Common myeloid progenitor, CD34-positive (primary cell): ENCODE results near the gene FDX2.

ENCODE experiments used
- CTCF ChIA-PET: fragments of 350-600 bp; sonication (Branson Sonifier 250); formaldehyde crosslinking; loops from one replicate; lab custom pipeline; 2021; ENCODE audit warnings: antibody characterized with exemption; lab: Charles Lee
- POLR2A ChIA-PET: fragments of 350-600 bp; sonication (Branson Sonifier 250); formaldehyde crosslinking; loops from one replicate; lab custom pipeline; 2021; ENCODE audit warnings: antibody characterized with exemption; lab: Charles Lee
- DNase-seq, 3 donors: peaks; one replicate each; pipeline versions ENCODE4 v3.0.0 to v3.0.0-alpha.2; 2013
- H3K27ac ChIP-seq, 2 experiments: 1 replicate in 1 of 2; 2 replicates in 1 of 2; pipeline ENCODE4 v1.7.0; 2013; ENCODE audit warnings: inconsistent platforms in 2 of 2, low read length in 2 of 2, mild to moderate bottlenecking in 2 of 2, low read depth in 1 of 2, moderate library complexity in 1 of 2; ENCODE audit not compliant: severe bottlenecking in 2 of 2, insufficient read depth in 1 of 2, poor library complexity in 1 of 2
- H3K27me3 ChIP-seq, 5 experiments: replicated peaks in 2 of 5; 1 replicate in 3 of 5; 2 replicates in 2 of 5; pipeline versions ENCODE4 v1.6.1 to v1.7.0; 2013; ENCODE audit warnings: low read length in 4 of 5, mild to moderate bottlenecking in 2 of 5, moderate library complexity in 2 of 5, inconsistent platforms in 1 of 5; ENCODE audit not compliant: insufficient read depth in 5 of 5, control insufficient read depth in 4 of 5
- H3K36me3 ChIP-seq, 4 experiments: 1 replicate in 2 of 4; 2 replicates in 2 of 4; pipeline versions ENCODE4 v1.6.1 to v1.7.0; 2013; ENCODE audit warnings: low read length in 3 of 4, control low read depth in 1 of 4, mild to moderate bottlenecking in 1 of 4; ENCODE audit not compliant: control insufficient read depth in 4 of 4, insufficient read depth in 4 of 4
- H3K4me1 ChIP-seq, 4 experiments: 1 replicate in 3 of 4; 2 replicates in 1 of 4; pipeline versions ENCODE4 v1.6.1 to v1.7.1; 2013; ENCODE audit warnings: low read length in 3 of 4, mild to moderate bottlenecking in 3 of 4, control low read depth in 1 of 4, inconsistent platforms in 1 of 4, moderate library complexity in 1 of 4; ENCODE audit not compliant: control insufficient read depth in 4 of 4, insufficient read depth in 4 of 4; ENCODE audit errors: control extremely low read depth in 1 of 4
- H3K4me3 ChIP-seq, 7 experiments: 1 replicate in 4 of 7; 2 replicates in 3 of 7; pipeline versions ENCODE4 v1.5.1 to v1.7.0; 2013; ENCODE audit warnings: mild to moderate bottlenecking in 7 of 7, low read length in 6 of 7, moderate library complexity in 6 of 7, inconsistent platforms in 2 of 7, low read depth in 2 of 7, control low read depth in 1 of 7; ENCODE audit not compliant: insufficient read depth in 4 of 7, control insufficient read depth in 1 of 7; ENCODE audit errors: extremely low read depth in 1 of 7
- H3K9me3 ChIP-seq, 5 experiments: 1 replicate in 4 of 5; 2 replicates in 1 of 5; pipeline versions ENCODE4 v1.6.1 to v1.7.1; 2013; ENCODE audit warnings: low read length in 4 of 5, mild to moderate bottlenecking in 2 of 5, inconsistent platforms in 1 of 5, low read depth in 1 of 5, moderate library complexity in 1 of 5; ENCODE audit not compliant: control insufficient read depth in 4 of 5, insufficient read depth in 2 of 5; ENCODE audit errors: control extremely low read depth in 1 of 5
- WGBS: methylation state at CpG from one replicate; pipeline ENCODE4 v1.1.5; 2013; ENCODE audit not compliant: insufficient coverage; 5-methylcytosine and 5-hydroxymethylcytosine counted together

The FDX2 gene

DNA sequence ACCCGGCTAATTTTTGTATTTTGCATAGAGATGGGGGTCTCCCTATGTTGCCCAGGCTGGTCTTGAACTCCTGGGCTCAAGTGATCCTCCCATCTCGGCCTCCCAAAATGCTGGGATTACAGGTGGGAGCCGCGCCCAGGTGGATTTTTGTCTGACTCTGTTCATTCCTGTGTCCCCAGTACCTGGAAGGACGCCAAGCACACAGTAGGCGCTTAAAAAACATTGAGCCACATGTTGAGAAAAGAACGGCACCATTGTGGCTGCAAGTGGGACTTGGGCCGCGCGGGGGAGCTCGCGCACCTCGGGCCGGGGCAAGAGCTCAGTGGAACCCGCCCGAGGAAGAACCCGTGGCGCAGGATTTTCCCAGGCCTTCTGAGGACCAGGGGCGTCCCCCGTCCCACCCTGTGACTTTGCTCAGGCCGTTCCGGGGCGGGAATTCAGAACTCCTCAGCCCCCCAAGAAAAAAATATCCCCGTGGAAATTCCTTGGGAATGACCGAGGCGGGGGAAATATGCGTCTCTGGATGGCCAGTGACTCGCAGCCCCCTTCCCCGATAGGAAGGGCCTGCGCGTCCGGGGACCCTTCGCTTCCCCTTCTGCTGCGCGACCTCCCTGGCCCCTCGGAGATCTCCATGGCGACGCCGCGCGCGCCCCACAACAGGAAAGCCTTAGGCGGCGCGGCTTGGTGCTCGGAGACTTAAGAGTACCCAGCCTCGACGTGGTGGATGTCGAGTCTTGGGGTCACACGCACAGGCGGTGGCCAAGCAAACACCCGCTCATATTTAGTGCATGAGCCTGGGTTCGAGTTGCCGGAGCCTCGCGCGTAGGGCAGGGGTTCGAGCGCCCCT lies 46.3 kb downstream of the FDX2 start:
- 3% methylated on average over 54 of the region's 59 CpGs for WGBS
- Histone ChIP-seq H3K9me3 (no peaks in the 10 kb centered on the region), H3K27me3 (no peaks in the 10 kb centered on the region), H3K4me1 (peaks cover 0 to 35% (median 28%) of the 10 kb centered on the region in 4 experiments), H3K4me3 (peak overlapping the region in 6 of 7 experiments; percentile 25 to 73 (median 61)), H3K27ac (peak overlapping the region in 1 of 2 experiments; percentile 83), H3K36me3 (peaks cover 0 to under 1% (median 0%) of the 10 kb centered on the region in 4 experiments)
- DNase-seq = peak; percentile 84 to 94 (median 91)
- CTCF ChIA-PET = interaction anchor here (1.0 to 20.1 kb wide), 18 partner anchors 9 to 338 kb away, joined by 3 to 542 read pairs (median 6); partner anchors contain the start of genes CDC37, ICAM4, ICAM5 and TYK2
- POLR2A ChIA-PET = interaction anchor here (0.6 to 4.0 kb wide), 12 partner anchors 10 to 327 kb away, joined by 3 to 60 read pairs (median 8); partner anchors contain the start of genes ICAM4, ICAM5 and TYK2

DNA sequence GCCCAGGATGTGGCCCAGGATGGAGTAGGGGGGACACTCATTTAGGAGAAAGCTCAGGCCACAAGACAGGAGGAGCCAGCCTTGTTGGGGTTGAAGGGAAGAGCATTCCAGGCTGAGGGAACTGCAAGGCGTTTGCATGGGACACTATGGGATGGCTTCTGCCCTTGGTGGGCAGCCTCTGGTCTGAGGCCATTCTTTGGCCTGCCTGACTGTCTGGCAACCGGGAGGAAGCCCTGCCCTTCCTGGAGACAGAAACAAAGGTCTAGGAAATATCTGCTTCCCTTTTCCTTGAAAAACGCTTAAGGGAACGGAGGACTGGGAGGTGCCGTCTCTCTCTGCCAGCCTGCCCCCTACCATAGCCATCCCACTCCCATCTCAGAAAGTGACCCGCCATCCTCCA lies 47.7 kb downstream of the FDX2 start:
- no peak overlapping the region for H3K4me3 ChIP-seq
- no peaks in the 10 kb centered on the region for H3K36me3 ChIP-seq
- no peaks in the 10 kb centered on the region for H3K27me3 ChIP-seq
- CTCF ChIA-PET = interaction anchor here (0.7 to 20.1 kb wide), 6 partner anchors 8 to 122 kb away, joined by 3 to 542 read pairs (median 22); partner anchors contain the start of gene TYK2
- H3K4me1 ChIP-seq = peaks cover 0 to 35% (median 28%) of the 10 kb centered on the region in 4 experiments
- WGBS = 92% methylated on average over 5 of the region's 6 CpGs
- POLR2A ChIA-PET = no interaction called here
- no peaks in the 10 kb centered on the region for H3K9me3 ChIP-seq
- H3K27ac ChIP-seq = no peak overlapping the region
- DNase-seq = no peak

- H3K27me3 ChIP-seq = no peaks in the 10 kb centered on the region
- no peak overlapping the region for H3K4me3 ChIP-seq
- CTCF ChIA-PET = interaction anchor here (0.7 to 20.1 kb wide), 6 partner anchors 8 to 123 kb away, joined by 3 to 542 read pairs (median 3); partner anchors contain the start of gene TYK2
- DNase-seq = no peak
- POLR2A ChIA-PET = no interaction called here
- no peaks in the 10 kb centered on the region for H3K9me3 ChIP-seq
- no peak overlapping the region for H3K27ac ChIP-seq
- WGBS = 88% methylated on average over 2 of the region's 7 CpGs
- peaks cover 0 to 29% (median 23%) of the 10 kb centered on the region in 4 experiments for H3K4me1 ChIP-seq
- no peaks in the 10 kb centered on the region for H3K36me3 ChIP-seq
Observed at GRCh38 chr19:10266706-10267105, 49.1 kb downstream of the FDX2 start.

DNA sequence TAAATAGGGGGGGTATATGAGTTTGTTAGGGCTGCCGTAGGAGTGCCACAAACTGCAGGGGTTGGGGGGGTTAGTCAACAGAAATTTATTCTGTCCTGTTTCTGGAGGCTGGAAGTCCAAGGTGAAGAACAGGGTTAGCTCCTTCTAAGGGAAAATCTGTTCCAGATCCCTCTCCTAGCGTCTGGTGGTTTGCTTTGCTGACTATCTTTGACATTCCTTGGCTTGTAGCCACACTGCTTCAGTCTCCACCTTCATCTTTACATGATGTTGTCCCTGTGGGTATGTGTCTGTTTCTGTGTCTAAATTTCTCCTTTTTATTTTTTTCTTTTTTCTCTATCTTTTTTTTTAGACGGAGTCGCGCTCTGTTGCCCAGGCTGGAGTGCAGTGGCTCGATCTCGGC lies 53.0 kb downstream of the FDX2 start:
- no peak overlapping the region for H3K27ac ChIP-seq
- H3K27me3 ChIP-seq = no peaks in the 10 kb centered on the region
- CTCF ChIA-PET = interaction anchor here (20.1 kb wide), 1 partner anchor 127 kb away, joined by 542 read pairs; the partner anchor contains the start of gene TYK2
- H3K4me1 ChIP-seq = peaks cover 0 to 12% (median 4%) of the 10 kb centered on the region in 4 experiments
- POLR2A ChIA-PET = no interaction called here
- DNase-seq = no peak
- peaks cover 0 to 22% (median 14%) of the 10 kb centered on the region in 4 experiments for H3K36me3 ChIP-seq
- no peaks in the 10 kb centered on the region for H3K9me3 ChIP-seq
- no peak overlapping the region for H3K4me3 ChIP-seq
- WGBS = 100% methylated on average over 2 of the region's 7 CpGs

DNA sequence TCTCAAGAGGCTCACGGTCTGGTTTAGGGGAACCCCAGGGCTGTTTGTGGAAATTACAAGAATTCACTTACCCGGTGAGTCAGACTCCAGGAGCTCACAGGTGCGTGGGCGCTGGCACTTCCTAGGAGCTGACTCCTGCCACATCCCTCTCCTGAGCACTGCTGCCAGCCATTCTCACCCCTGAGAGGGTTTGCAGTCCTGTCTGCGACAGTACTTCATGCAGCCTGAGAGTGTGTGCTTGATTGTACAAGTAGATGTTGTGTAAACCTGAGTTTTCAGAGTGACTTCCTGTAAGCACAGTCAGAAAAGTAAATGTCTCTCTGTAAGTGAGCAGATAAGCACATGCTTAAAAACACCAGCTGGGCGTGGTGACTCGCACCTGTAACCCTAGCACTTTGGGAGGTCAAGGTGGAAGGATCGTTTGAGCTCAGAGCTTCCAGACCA lies 55.7 kb downstream of the FDX2 start:
- 99% methylated on average over 6 of the region's 8 CpGs for WGBS
- POLR2A ChIA-PET = interaction anchor here (0.6 to 1.2 kb wide), 3 partner anchors 39 to 131 kb away, joined by 3 to 4 read pairs (median 3); no protein-coding TSS in a partner anchor
- CTCF ChIA-PET = interaction anchor here (0.7 to 20.1 kb wide), 17 partner anchors 10 to 329 kb away, joined by 3 to 542 read pairs (median 3); partner anchors contain the start of genes ICAM1, ICAM4, ICAM5 and RAVER1

More for the DNA sequence above, 55.7 kb downstream of the FDX2 start:
- Histone ChIP-seq H3K4me3 (no peak overlapping the region), H3K36me3 (peaks cover 0 to 43% (median 30%) of the 10 kb centered on the region in 4 experiments), H3K27me3 (no peaks in the 10 kb centered on the region), H3K27ac (no peak overlapping the region), H3K9me3 (no peaks in the 10 kb centered on the region), H3K4me1 (peaks cover 0 to 12% (median 4%) of the 10 kb centered on the region in 4 experiments)
- no peak for DNase-seq
